ENCODE measurements around the gene GRK5.

GRCh38 chr10:119367841-119368549 lies 160.6 kb downstream of the GRK5 start:
- TF ChIP-seq POLR2A (IDR thresholded peaks at IDR 0.05; ENCODE audit: low read length) (no peak), GATA1 (IDR thresholded peaks at IDR 0.05; ENCODE audit: low read depth, low read length) (no peak)

Data from erythroblast (primary cell).